Measurements from ENCODE around the gene TSPAN2.
A peak's percentile ranks its signal among the peaks of the same experiment; 100 is the strongest.

The TSPAN2 gene

DNA sequence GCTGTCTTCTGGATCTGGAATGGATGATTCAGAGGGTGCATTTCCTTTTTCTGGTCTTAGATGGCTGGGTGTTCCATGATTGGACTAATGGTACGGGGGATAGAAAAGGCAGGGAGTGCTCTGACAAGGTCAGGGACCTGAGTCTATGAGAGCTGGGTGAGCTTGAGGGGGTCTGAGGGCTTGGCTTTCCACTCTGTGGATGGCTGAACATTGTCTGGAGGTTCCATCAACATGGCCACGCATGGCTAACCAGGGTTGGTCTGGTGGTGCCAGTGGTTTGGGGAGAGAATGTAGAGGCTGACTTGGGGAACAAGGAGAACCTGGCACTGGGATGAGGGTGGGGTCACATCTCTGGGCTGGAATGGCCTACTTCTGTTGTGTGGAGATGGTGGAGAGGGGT, 41.5 kb upstream of the TSPAN2 start:
- Histone ChIP-seq H3K9me3 (no peaks in the 10 kb centered on the region), H3K4me3 (no peak overlapping the region), H3K36me3 (no peaks in the 10 kb centered on the region), H3K4me1 (peaks cover 6 to 61% (median 35%) of the 10 kb centered on the region in 4 donors), H3K27me3 (no peaks in the 10 kb centered on the region), H3K27ac (peak overlapping the region; percentile 73 to 93)
- DNase-seq, result no peak
- TF ChIP-seq CTCF (IDR thresholded peaks at IDR 0.05), result no peak
- intact Hi-C loops (cut with DNase I; ENCODE audit: low total_unique reads), result loop anchor here (5.0 to 10.0 kb wide), 3 partner anchors 43 to 204 kb away; partner anchors contain the start of genes NGF and TSPAN2

DNA sequence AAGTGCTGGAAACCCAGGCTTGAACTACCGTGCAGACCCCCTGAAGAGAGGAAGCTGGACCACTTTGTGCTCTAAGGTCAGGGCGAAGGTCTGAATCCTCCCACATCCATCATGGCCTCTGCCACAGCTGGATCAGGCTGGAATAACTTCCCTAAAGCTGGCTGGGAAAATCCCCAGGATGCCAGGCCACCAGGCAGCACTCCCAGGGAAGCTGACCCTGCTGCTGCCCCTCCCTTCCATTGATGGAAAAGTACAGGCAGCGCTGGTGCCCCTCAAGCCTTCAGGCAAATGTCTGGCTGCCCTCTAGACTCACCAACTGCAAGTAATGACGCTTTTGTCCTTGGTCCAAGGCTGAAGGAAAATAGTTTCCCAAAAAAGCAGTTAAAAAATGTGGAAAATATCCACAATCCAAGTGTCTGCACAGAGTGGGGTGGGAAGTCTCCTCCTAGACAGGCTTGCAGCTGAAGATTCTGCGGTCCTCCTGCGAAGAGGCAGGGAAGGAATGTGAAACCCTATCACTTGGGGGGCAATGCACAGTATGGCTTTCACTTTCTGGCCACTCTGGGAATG, 39.9 kb upstream of the TSPAN2 start:
- H3K4me1 ChIP-seq, result peaks cover 0 to 47% (median 26%) of the 10 kb centered on the region in 4 donors
- no peaks in the 10 kb centered on the region for H3K36me3 ChIP-seq
- no peaks in the 10 kb centered on the region for H3K9me3 ChIP-seq
- no peak overlapping the region for H3K4me3 ChIP-seq
- no peak for TF ChIP-seq CTCF (IDR thresholded peaks at IDR 0.05)
- intact Hi-C loops (cut with DNase I; ENCODE audit: low total_unique reads), result no loop called here
- H3K27ac ChIP-seq, result peak overlapping the region; percentile 73 to 93
- peak in 1 of 2 donors; percentile 78 for DNase-seq
- H3K27me3 ChIP-seq, result no peaks in the 10 kb centered on the region

- Histone ChIP-seq H3K27ac (no peak overlapping the region), H3K36me3 (no peaks in the 10 kb centered on the region), H3K27me3 (no peaks in the 10 kb centered on the region), H3K9me3 (no peaks in the 10 kb centered on the region), H3K4me1 (peaks cover 0 to 31% (median 12%) of the 10 kb centered on the region in 4 donors), H3K4me3 (no peak overlapping the region)
- DNase-seq, result no peak
- no peak for TF ChIP-seq CTCF (IDR thresholded peaks at IDR 0.05)
- intact Hi-C loops (cut with DNase I; ENCODE audit: low total_unique reads), result no loop called here
Observed at GRCh38 chr1:115127539-115127938, 38.2 kb upstream of the TSPAN2 start.

DNA sequence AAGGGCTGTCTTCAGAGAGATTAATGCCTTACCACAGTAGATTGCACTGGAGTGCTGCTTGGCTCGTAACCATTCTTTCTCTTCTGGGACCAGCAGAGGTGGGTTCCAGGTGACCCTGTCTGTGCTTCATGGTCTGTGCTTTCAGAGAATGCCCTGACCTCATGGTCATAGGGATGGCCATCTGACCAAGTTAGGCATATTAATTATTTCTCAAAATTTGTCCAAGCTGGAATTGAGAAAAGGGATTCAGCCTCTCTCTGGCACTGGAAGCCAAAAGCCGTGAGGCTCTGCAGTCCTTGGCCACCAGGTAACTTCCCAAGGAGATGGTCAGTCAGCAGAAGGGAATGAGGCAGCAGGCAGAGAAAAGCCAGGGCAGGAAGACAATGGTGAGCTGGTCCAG, 37.2 kb upstream of the TSPAN2 start:
- intact Hi-C loops (cut with DNase I; ENCODE audit: low total_unique reads), result no loop called here
- no peak overlapping the region for H3K4me3 ChIP-seq
- H3K36me3 ChIP-seq, result no peaks in the 10 kb centered on the region
- peaks cover 0 to 6% (median 0%) of the 10 kb centered on the region in 3 donors for H3K9me3 ChIP-seq
- no peaks in the 10 kb centered on the region for H3K27me3 ChIP-seq
- H3K27ac ChIP-seq, result no peak overlapping the region
- no peak for DNase-seq
- H3K4me1 ChIP-seq, result peaks cover 0 to 26% (median 11%) of the 10 kb centered on the region in 4 donors
- no peak for TF ChIP-seq CTCF (IDR thresholded peaks at IDR 0.05)

- Histone ChIP-seq H3K9me3 (peaks cover 0 to 7% (median 0%) of the 10 kb centered on the region in 3 donors), H3K27ac (no peak overlapping the region), H3K36me3 (no peaks in the 10 kb centered on the region), H3K4me1 (peaks cover 0 to 5% (median 0%) of the 10 kb centered on the region in 4 donors), H3K4me3 (no peak overlapping the region), H3K27me3 (no peaks in the 10 kb centered on the region)
- no peak for TF ChIP-seq CTCF (IDR thresholded peaks at IDR 0.05)
- no peak for DNase-seq
- intact Hi-C loops (cut with DNase I; ENCODE audit: low total_unique reads), result no loop called here
Observed at GRCh38 chr1:115123116-115123515, 33.8 kb upstream of the TSPAN2 start.

Measured in tibial artery (tissue), 4 donors.